Skin of body (tissue), 2 donors: ENCODE results near the gene NIN. TPM values are rescaled to one million over a fixed set of nuclear protein-coding genes. Genes with fewer than 3 reads are reported as not detected.

Source experiments
- DNase-seq: peaks from one replicate; lab custom pipeline; 2025; lab: John Stamatoyannopoulos, UW
- total RNA-seq: library from RNA; depleted of rRNA; stranded (reverse); fragments of >200 nt; gene quantifications from one replicate; pipeline ENCODE4 v1.2.3, GENCODE V29; 2014

NIN gene, protein sequence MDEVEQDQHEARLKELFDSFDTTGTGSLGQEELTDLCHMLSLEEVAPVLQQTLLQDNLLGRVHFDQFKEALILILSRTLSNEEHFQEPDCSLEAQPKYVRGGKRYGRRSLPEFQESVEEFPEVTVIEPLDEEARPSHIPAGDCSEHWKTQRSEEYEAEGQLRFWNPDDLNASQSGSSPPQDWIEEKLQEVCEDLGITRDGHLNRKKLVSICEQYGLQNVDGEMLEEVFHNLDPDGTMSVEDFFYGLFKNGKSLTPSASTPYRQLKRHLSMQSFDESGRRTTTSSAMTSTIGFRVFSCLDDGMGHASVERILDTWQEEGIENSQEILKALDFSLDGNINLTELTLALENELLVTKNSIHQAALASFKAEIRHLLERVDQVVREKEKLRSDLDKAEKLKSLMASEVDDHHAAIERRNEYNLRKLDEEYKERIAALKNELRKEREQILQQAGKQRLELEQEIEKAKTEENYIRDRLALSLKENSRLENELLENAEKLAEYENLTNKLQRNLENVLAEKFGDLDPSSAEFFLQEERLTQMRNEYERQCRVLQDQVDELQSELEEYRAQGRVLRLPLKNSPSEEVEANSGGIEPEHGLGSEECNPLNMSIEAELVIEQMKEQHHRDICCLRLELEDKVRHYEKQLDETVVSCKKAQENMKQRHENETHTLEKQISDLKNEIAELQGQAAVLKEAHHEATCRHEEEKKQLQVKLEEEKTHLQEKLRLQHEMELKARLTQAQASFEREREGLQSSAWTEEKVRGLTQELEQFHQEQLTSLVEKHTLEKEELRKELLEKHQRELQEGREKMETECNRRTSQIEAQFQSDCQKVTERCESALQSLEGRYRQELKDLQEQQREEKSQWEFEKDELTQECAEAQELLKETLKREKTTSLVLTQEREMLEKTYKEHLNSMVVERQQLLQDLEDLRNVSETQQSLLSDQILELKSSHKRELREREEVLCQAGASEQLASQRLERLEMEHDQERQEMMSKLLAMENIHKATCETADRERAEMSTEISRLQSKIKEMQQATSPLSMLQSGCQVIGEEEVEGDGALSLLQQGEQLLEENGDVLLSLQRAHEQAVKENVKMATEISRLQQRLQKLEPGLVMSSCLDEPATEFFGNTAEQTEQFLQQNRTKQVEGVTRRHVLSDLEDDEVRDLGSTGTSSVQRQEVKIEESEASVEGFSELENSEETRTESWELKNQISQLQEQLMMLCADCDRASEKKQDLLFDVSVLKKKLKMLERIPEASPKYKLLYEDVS (N-terminal part only)
- 34.6 TPM for total RNA-seq

GRCh38 chr14:50830932-50831725 lies at the start of gene NIN:
NIN (minus strand) TSS chr14:50831162; CDS start chr14:50822056, 9,106 bp downstream.
- DNase-seq, result peak; percentile 63

DNA sequence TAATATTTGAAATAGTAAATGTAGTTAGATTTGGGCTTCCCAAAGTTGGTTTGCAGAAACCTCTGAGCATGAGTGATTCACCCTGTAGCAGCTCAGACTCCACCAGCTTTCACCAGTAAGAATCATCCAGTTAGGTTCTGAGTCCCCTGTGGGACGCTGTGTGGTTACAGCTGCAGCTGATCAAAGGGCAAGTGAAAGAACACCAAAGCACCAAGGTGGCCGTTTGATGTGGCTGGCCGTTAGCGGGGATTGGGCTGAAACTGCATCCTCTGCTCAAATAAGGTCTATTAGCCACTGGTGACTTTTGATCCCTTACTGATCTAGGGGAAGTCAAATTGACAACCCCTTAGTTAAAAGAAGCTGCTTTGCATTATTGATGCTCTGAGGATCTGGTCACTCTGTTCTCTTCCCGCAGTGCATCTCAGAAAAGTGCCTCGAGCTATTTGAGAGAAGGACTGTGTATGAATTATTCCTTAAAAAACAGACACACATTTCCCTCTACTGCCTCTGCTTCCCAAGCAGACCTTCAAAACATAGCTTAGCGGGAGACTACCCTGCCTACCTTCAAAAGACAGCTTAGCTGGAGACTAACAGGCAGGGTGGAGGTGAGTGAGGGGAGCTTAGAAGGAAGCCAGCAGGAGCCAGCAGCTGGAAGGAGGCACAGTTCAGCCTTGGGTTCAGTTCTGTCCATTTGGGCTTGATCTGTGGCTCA lies 44.6 kb upstream of the NIN start:
- no peak for DNase-seq

GRCh38 chr14:50874757-50875156 lies 43.8 kb upstream of the NIN start:
- no peak for DNase-seq

GRCh38 chr14:50871914-50872732 lies 41.2 kb upstream of the NIN start, which contains the start of gene ABHD12B:
ABHD12B (plus strand) TSS chr14:50872053; CDS start chr14:50872175, 122 bp downstream.
- no peak for DNase-seq

DNA sequence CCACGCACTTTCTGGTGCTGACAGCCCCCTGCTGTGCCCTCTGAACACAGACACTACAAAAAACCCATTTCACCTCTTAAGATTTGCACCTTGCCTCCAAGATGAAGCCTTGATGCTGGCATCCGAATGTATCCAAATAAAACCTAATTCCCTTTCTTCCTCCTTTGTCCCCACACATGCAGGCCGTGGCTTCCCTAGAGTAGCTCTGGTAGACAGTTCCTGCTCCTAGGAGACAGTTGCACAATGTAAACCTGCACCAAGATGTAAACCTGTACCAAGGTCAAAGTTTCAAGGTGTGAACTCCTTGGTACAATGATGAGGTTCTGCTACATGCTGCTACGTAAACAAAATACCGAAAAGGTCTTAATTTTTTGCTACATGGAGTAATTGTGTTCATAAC lies 40.3 kb upstream of the NIN start:
- DNase-seq, result no peak

GRCh38 chr14:50865391-50866076 lies 34.6 kb upstream of the NIN start:
- no peak for DNase-seq

DNA sequence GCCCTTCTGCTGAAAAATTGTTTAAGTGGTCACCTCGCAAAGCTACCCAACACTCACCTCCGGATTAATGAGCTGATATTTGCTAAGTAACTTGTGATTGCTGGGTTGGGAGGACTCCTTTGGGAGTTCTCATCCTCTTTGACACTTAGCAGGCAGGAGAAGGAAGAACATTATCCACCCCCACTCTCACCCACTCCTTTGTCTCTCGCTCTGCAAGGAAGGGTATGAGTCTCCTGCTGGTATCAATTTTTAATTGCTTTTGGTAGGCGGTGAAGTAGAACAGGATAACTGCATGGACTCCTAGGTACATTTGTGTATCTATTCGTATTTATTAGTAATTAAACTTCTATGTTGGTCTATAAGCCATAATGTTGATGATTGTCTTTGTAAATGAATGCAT lies 34.0 kb upstream of the NIN start:
- DNase-seq, result no peak

DNA sequence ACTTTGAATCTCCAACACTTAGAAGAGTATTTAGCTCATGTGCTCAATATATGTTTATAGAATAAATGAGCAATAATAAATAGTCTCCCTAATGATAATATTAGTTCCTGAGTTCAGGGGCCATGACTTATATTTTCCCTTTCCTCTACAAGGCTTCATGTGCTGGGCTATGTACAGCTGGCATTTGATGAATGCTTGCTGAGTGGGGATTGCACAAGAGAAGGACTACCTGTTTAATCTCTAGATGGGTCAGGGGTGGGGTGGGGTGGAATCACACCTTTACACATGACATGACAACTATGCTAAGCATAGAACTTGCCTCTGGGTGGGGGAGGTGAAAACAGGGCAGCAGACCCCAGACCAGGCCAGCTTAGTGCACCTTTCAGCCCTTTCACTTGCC lies 33.3 kb upstream of the NIN start:
- no peak for DNase-seq

- DNase-seq, result no peak
These were observed 31.1 kb upstream of the NIN start for GRCh38 chr14:50862036-50862570.

DNA sequence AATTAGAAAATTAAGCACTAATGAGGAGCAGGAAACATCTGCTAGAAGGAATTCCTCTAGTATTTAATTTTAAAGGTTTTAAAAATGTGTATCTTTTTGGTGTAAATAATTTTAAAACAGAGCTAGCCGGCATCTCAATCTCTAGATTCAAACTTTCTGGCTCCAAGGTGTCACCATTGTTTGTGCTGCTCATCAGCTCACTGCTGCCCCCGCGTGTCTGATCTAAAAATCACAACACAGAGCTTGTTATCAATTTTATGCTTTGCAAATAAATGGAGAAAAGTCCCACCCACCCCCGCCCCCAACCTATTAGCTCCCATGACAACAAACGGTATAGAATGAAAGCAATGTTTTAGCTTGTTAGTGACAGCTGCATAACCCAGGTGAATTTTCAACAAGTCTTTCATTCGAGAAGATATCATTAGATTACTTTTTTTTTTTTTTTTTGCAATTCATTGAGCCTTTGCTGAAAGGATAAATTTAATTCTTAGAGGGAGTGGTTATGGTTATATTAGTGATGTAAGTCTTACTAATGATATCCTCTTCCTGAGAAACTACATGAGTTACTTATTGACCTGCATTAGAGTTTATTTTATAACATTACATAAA lies 29.6 kb upstream of the NIN start:
- peak; percentile 82 for DNase-seq

GRCh38 chr14:50859296-50859624 lies 28.3 kb upstream of the NIN start:
- DNase-seq, result no peak

- no peak for DNase-seq
These were observed 25.7 kb upstream of the NIN start for GRCh38 chr14:50856660-50857059.

DNA sequence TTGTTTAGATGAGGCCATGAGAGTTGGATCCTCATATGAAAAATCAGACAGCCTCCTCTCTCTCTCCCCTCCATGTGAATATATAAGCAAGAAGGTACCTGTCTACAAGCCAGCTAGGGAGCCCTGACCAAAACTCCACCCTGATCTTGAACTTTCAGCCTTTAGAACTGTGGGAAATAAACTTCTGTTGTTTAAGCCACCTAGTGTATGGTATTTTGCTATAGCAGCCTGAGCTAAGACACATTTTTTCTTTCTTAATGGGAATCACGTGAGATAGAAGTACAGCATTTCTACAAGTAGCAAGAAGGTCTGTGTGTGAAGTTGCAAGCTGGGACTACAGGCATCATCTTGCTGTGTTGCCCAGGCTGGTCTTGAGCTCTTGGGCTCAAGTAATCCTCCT lies 24.6 kb upstream of the NIN start:
- no peak for DNase-seq

- DNase-seq, result no peak
These were observed 23.6 kb upstream of the NIN start for GRCh38 chr14:50854521-50854920.

- DNase-seq, result no peak
These were observed 22.9 kb upstream of the NIN start for GRCh38 chr14:50853891-50854290.

DNA sequence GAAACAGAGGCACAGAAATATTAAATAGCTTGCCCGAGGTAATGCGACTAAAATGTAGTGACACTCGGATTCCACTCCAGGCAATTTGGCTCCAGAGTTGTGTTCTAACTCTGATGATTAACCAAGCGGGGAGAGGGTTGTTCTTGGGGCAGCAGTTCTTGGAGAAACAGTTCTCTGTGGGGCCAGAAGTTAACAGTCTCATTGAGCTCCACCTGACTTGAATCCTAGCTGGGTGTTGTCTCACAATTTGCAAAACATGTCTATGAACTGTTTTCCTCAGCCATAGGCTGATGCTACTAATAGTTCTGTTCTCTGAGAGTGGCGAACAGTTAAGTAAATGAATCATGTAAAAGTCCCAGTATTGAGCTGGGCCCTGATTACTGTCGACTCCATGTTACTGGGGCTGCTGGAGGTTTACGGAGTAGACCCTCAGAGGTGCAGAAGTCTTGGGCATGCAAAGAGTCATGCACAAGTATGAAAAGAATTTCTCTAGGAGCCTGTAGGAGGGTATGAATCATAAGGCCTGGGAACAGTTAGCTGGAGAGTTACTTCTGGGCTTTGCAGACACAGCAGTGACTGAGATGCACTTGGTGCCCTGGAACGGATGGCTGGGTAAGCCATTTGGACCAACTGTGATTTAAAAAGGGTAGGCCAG lies 15.4 kb upstream of the NIN start:
- no peak for DNase-seq

DNA sequence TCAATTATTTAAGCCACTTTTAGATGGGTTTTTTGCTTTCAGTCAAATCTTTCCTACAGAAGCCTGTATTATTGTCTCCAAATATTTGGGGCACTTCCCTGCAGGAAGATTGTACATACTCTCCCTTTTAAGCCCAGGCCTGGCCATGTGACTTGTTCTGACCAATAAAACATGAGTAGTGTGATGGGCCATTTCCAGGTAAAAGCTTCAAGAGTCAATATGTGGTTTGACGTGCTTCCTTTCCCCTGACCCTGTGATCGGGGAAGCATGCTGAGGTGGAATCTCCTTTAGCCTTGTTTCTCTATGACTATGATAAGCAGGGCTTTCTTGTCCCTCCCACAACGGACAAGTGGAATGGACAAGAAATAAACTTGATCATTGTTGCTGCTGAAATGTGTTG lies 14.2 kb upstream of the NIN start:
- no peak for DNase-seq

DNA sequence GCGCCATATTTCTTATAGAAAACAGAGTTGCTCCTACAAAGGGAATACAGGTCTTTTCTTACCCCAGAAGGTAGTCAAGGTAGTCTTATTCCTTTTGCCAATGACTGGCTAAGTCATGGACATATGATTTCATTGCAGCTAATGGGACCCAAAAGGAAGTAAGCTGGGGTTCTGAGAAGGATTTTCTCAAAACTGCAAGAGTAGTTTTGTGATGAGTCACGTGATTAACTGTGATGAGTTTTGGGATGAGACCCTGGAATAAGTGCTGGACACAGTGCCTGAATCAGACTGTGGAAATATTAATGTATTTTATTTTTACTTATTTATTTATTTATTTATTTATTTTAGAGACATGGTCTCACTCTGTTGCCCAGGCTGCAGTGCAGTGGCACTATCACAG lies 13.4 kb upstream of the NIN start:
- no peak for DNase-seq
